ENCODE measurements around the gene PTPN6.

Gene PTPN6

GRCh38 chr12:6968426-6968825 lies 17.3 kb downstream of the PTPN6 start:
- H3K4me1 Mint-ChIP-seq (ENCODE audit: low read depth): peaks cover 64% of the 10 kb centered on the region
- peak overlapping the region; percentile 87 for H3K27ac Mint-ChIP-seq
- peaks cover 74% of the 10 kb centered on the region for H3K36me3 Mint-ChIP-seq (ENCODE audit: low read depth)
- no peaks in the 10 kb centered on the region for H3K27me3 Mint-ChIP-seq
- no peak overlapping the region for H3K4me3 Mint-ChIP-seq
- intact Hi-C loops (cut with micrococcal nuclease): no loop called here
- no peaks in the 10 kb centered on the region for H3K9me3 Mint-ChIP-seq

- intact Hi-C loops (cut with micrococcal nuclease): loop anchor here (1.0 kb wide), 1 partner anchor 48 kb away; the partner anchor contains the start of gene LPCAT3
- Mint-ChIP-seq H3K4me3 (peak overlapping the region; percentile 100), H3K27me3 (no peaks in the 10 kb centered on the region), H3K36me3 (ENCODE audit: low read depth) (peaks cover 86% of the 10 kb centered on the region), H3K4me1 (ENCODE audit: low read depth) (peaks cover 50% of the 10 kb centered on the region), H3K27ac (peak overlapping the region; percentile 87), H3K9me3 (no peaks in the 10 kb centered on the region)
Observed at GRCh38 chr12:6970096-6970527, 19.0 kb downstream of the PTPN6 start.

DNA sequence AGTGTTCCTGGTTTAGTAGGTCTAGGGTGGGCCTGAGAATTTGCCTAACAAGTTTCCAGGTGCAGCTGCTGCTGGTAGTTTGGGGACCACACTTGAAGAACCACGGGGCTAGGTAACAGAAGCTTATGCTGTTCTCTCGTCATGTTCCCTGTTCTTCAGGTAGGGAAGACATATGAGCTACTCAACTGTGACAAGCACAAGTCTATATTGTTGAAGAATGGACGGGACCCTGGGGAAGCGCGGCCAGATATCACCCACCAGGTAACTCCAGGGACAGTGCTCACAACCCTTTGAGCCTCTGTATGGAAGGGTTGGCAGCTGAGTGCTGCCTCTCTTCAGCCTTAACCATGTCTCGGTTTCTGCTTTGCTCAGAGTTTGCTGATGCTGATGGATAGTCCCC lies 23.0 kb downstream of the PTPN6 start:
- peaks cover 38% of the 10 kb centered on the region for H3K4me1 Mint-ChIP-seq (ENCODE audit: low read depth)
- H3K4me3 Mint-ChIP-seq: no peak overlapping the region
- no peaks in the 10 kb centered on the region for H3K27me3 Mint-ChIP-seq
- peaks cover 86% of the 10 kb centered on the region for H3K36me3 Mint-ChIP-seq (ENCODE audit: low read depth)
- H3K9me3 Mint-ChIP-seq: no peaks in the 10 kb centered on the region
- intact Hi-C loops (cut with micrococcal nuclease): no loop called here
- no peak overlapping the region for H3K27ac Mint-ChIP-seq

GRCh38 chr12:6975297-6976032 lies 24.3 kb downstream of the PTPN6 start:
- Mint-ChIP-seq H3K4me1 (ENCODE audit: low read depth) (peaks cover 29% of the 10 kb centered on the region), H3K9me3 (no peaks in the 10 kb centered on the region), H3K36me3 (ENCODE audit: low read depth) (peaks cover 88% of the 10 kb centered on the region), H3K27ac (no peak overlapping the region), H3K27me3 (no peaks in the 10 kb centered on the region), H3K4me3 (no peak overlapping the region)
- intact Hi-C loops (cut with micrococcal nuclease): no loop called here

DNA sequence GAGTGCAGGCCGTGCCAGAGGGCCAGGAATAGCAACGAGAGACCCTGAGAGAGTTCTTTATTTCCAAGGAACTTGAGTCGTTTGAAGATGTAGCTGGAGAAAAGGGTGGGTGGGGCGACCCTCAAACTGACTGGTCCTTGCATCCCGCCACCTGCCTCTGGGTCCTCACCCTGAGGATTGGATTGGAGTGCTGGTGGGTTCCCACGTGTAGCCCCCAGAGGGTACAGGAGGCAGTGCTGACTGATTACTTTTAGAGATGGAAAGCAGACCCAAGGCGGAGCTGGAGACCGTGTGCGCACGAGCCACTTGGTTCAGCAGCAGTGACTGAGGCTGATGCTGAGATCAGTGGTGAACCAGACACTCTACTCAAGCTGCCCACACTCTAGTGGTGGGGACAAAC lies 26.5 kb downstream of the PTPN6 start:
- intact Hi-C loops (cut with micrococcal nuclease): no loop called here
- H3K27ac Mint-ChIP-seq: no peak overlapping the region
- no peak overlapping the region for H3K4me3 Mint-ChIP-seq
- peaks cover 100% of the 10 kb centered on the region for H3K36me3 Mint-ChIP-seq (ENCODE audit: low read depth)
- H3K4me1 Mint-ChIP-seq (ENCODE audit: low read depth): peaks cover 19% of the 10 kb centered on the region
- no peaks in the 10 kb centered on the region for H3K27me3 Mint-ChIP-seq
- H3K9me3 Mint-ChIP-seq: no peaks in the 10 kb centered on the region

DNA sequence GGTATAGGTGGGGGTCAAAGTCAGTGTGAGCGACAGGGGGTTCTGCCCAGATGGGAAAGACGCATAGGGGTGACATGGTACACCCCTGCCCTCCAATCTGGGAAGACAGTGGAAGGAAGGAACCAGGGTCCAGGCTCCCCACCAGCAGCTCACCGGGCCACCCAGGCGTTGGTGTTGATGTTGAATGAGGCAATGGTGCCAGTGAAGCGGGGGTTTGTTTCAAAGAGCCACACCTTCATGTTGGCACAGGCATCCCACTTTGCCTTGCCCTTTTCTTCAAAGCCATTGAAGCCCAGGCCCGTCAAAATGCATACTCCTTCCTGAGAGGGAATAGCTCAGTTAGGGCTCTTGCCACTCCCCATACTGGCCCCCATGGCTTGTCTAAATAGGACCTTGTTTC lies 27.0 kb downstream of the PTPN6 start:
- Mint-ChIP-seq H3K36me3 (ENCODE audit: low read depth) (peaks cover 100% of the 10 kb centered on the region), H3K27ac (no peak overlapping the region), H3K27me3 (no peaks in the 10 kb centered on the region), H3K4me3 (no peak overlapping the region), H3K9me3 (no peaks in the 10 kb centered on the region), H3K4me1 (ENCODE audit: low read depth) (peaks cover 13% of the 10 kb centered on the region)
- intact Hi-C loops (cut with micrococcal nuclease): no loop called here

- Mint-ChIP-seq H3K4me1 (ENCODE audit: low read depth) (peaks cover 9% of the 10 kb centered on the region), H3K27me3 (no peaks in the 10 kb centered on the region), H3K27ac (no peak overlapping the region), H3K9me3 (no peaks in the 10 kb centered on the region), H3K4me3 (no peak overlapping the region), H3K36me3 (ENCODE audit: low read depth) (peaks cover 100% of the 10 kb centered on the region)
- intact Hi-C loops (cut with micrococcal nuclease): no loop called here
Observed at GRCh38 chr12:6978611-6979011, 27.5 kb downstream of the PTPN6 start.

DNA sequence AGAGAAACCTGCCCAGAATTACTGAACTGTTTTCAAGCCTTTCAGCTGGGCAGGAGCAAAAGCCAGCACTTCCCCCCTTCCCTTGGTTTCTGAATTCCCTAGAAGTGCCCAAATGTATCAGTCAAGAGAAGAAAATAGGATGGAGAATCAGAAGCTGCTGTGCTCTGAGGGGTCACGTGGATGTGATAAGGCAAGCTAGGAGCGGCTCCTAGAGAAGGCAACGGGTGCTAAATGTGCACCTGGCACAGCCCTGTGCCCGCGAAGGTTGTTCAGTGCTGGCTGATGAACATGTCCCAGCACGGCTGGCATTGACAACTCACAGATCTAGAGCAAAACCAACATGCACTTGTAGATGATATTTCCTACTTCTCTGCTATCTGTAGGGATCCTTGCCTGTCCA lies 27.9 kb downstream of the PTPN6 start:
- Mint-ChIP-seq H3K4me3 (no peak overlapping the region), H3K27ac (no peak overlapping the region), H3K36me3 (ENCODE audit: low read depth) (peaks cover 97% of the 10 kb centered on the region), H3K4me1 (ENCODE audit: low read depth) (peaks cover 9% of the 10 kb centered on the region), H3K27me3 (no peaks in the 10 kb centered on the region), H3K9me3 (no peaks in the 10 kb centered on the region)
- intact Hi-C loops (cut with micrococcal nuclease): no loop called here

- Mint-ChIP-seq H3K27ac (no peak overlapping the region), H3K4me3 (no peak overlapping the region), H3K4me1 (ENCODE audit: low read depth) (peaks cover 9% of the 10 kb centered on the region), H3K9me3 (no peaks in the 10 kb centered on the region), H3K27me3 (no peaks in the 10 kb centered on the region), H3K36me3 (ENCODE audit: low read depth) (peaks cover 93% of the 10 kb centered on the region)
- intact Hi-C loops (cut with micrococcal nuclease): no loop called here
Observed at GRCh38 chr12:6979453-6979852, 28.3 kb downstream of the PTPN6 start.

DNA sequence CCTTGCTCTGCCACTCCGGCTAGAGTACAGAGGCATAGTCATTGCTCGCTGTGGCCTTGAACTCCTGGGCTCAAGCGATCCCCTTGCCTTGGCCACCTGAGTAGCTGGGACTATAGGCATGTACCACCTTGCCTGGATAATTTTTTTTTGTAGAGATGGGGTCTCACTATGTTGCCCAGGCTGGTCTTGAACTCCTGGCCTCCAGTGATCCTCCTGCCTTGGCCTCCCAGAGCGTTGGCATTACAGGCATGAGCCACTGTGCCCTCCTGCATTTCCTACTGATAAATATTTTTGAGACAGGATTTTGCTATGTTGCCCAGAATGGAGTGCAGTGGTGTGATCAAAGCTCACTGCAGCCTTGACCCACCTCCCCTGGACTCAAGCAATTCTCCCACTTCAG lies 28.9 kb downstream of the PTPN6 start:
- no peak overlapping the region for H3K27ac Mint-ChIP-seq
- no peaks in the 10 kb centered on the region for H3K9me3 Mint-ChIP-seq
- no peak overlapping the region for H3K4me3 Mint-ChIP-seq
- peaks cover 9% of the 10 kb centered on the region for H3K4me1 Mint-ChIP-seq (ENCODE audit: low read depth)
- intact Hi-C loops (cut with micrococcal nuclease): no loop called here
- peaks cover 87% of the 10 kb centered on the region for H3K36me3 Mint-ChIP-seq (ENCODE audit: low read depth)
- no peaks in the 10 kb centered on the region for H3K27me3 Mint-ChIP-seq

DNA sequence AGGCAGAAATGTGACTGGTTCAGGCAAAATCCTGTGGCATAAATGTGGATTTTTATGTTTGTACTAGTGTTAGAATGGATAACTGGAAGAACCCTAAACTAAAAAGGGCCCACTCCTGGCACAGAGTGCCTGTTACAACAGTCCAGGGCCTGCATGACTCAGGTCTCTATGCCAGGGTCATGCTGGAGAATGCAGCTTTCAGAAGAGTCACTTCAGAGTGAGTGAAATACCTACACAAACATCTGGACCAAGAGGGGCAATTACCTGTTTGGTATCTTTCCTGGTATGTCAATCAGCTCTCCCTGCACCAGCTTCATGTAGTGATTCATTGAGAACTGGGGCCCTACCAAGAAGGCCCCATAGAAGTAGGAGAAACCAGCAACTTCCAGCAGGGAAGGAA lies 29.6 kb downstream of the PTPN6 start:
- Mint-ChIP-seq H3K4me3 (no peak overlapping the region), H3K4me1 (ENCODE audit: low read depth) (peaks cover 9% of the 10 kb centered on the region), H3K9me3 (no peaks in the 10 kb centered on the region), H3K27me3 (no peaks in the 10 kb centered on the region), H3K36me3 (ENCODE audit: low read depth) (peaks cover 80% of the 10 kb centered on the region), H3K27ac (no peak overlapping the region)
- intact Hi-C loops (cut with micrococcal nuclease): no loop called here

- Mint-ChIP-seq H3K4me1 (ENCODE audit: low read depth) (peaks cover 9% of the 10 kb centered on the region), H3K36me3 (ENCODE audit: low read depth) (peaks cover 80% of the 10 kb centered on the region)
- intact Hi-C loops (cut with micrococcal nuclease): no loop called here
Observed at GRCh38 chr12:6981152-6982052, 30.2 kb downstream of the PTPN6 start.

GRCh38 chr12:6982532-6982931 lies 31.4 kb downstream of the PTPN6 start:
- no peaks in the 10 kb centered on the region for H3K27me3 Mint-ChIP-seq
- H3K9me3 Mint-ChIP-seq: no peaks in the 10 kb centered on the region
- intact Hi-C loops (cut with micrococcal nuclease): no loop called here
- H3K27ac Mint-ChIP-seq: no peak overlapping the region
- peaks cover 80% of the 10 kb centered on the region for H3K36me3 Mint-ChIP-seq (ENCODE audit: low read depth)
- no peak overlapping the region for H3K4me3 Mint-ChIP-seq
- H3K4me1 Mint-ChIP-seq (ENCODE audit: low read depth): peaks cover 9% of the 10 kb centered on the region

More at GRCh38 chr12:6981152-6982052, 30.2 kb downstream of the PTPN6 start:
- Mint-ChIP-seq H3K27me3 (no peaks in the 10 kb centered on the region), H3K9me3 (no peaks in the 10 kb centered on the region), H3K4me3 (no peak overlapping the region), H3K27ac (no peak overlapping the region)

DNA sequence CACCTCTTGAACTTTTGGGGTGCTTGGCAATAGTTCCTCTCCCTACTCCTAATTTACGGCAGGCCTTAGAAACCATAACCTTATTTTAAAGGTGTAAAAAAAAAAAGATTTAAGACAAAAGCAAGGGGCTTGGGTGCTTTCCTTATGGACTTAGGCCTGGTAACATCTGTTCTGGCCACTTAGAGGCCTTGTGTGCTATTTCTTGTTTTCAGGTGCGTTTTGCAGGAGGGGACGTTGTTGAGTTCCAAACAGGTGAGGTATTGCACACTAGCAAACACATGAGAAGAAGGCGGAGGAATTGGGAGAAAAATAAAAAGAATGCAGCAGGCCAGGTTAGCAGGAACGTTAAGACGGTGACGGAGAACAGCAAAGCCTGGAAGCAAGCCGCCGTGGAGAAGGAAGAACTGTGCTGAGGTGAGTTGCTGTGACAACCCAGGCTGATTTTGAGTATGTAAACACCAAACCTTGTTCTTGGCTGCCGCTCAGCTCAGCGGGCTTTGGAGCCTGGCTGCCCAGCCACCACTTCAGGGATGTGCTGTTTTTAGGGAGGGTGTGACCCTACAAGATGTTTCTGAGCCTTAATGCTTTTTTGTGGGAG lies 36.9 kb downstream of the PTPN6 start:
- no peak overlapping the region for H3K27ac Mint-ChIP-seq
- intact Hi-C loops (cut with micrococcal nuclease): no loop called here
- H3K36me3 Mint-ChIP-seq (ENCODE audit: low read depth): peaks cover 48% of the 10 kb centered on the region
- no peaks in the 10 kb centered on the region for H3K9me3 Mint-ChIP-seq
- no peaks in the 10 kb centered on the region for H3K27me3 Mint-ChIP-seq
- H3K4me3 Mint-ChIP-seq: no peak overlapping the region
- H3K4me1 Mint-ChIP-seq (ENCODE audit: low read depth): no peaks in the 10 kb centered on the region
